Measurements from ENCODE around the gene CACNB4. TPM values are rescaled to one million over a fixed set of nuclear protein-coding genes. Genes with fewer than 3 reads are reported as not detected.

The CACNB4 gene
- total and polyA plus RNA-seq, 10 of the 15 experiments (the other 5 are each of a cell fraction or from before 2014, with no cell fraction given), result 2.0 to 21.6 (median 9.3) TPM

DNA sequence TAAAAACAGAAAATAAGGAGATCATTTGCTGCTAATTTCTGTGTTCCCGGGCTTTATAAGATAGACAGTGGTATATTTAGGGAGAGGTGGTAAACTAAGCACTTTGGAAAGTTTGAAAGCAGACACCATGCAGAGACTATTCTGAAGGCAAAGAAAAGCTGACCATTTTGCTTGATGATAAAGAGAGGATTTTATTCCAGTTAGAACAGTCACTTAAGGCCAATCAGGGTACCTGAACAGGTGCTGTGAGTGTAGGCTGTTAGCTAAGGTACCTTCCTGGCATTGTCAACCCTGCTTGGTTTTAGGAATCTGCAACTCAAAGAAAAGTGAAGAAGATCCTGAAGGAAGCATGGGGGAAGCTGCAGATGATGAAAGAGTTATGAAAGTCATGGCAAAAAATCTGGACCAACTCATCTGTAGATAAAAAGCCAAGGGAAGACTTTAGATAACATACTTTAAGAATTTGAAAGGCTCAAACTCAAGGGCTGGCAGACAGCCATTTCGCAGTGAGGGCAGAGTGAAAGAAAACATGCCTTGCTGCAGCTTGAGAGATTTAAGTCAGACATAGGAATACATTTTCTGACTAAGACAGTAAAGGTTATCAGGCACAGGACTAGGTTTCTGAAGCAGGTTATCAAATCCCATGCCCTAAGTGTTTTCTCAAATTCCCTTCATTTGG lies 190.5 kb downstream of the CACNB4 start (continued):
- TF ChIP-seq ZNF687 (IDR thresholded peaks at IDR 0.05) (no peak), NBN (IDR thresholded peaks at IDR 0.05) (no peak)

DNA sequence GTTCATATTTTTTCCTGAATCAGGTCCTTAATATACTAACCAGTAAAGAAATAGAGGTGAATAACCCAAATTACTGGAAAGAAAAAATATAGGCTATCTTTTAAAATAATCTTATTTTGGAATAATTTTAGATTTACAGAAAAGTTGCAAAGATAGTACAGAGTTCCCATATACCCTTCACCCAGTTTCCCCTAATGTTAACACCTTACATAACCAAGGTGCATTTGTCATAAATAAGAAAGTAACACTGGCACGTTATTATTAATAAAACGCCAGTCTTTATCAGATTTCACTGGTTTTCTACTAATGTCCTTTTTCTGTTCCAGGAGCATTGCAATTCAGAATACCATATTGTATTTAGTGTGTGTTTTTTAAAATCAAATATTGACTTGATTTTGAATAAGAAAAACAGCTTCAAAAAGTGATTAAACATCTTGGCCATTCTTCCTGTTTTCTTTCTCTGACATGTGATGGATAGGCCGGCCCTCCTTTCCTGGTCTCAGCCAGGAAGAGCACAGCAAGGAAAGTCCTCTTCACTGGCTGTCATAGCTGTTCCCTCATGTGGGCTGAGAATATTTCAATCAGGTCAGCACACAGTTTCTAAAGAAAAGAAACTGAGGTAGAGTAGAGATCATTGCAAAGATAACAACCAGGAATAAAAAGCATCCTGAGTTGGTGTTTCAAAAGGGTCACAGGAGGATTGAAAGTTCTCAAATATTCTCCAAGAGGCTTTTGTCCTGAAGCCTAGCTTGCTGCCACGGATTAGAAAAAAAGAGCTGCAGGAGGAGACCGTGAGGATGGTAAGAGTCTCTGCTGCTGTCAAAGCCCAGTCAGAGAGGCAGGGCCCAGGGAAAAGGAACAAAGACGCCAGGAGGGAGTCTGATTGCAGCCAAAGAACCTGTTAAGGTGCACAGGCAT lies 191.3 kb downstream of the CACNB4 start:
- TF ChIP-seq, protein P1, sequence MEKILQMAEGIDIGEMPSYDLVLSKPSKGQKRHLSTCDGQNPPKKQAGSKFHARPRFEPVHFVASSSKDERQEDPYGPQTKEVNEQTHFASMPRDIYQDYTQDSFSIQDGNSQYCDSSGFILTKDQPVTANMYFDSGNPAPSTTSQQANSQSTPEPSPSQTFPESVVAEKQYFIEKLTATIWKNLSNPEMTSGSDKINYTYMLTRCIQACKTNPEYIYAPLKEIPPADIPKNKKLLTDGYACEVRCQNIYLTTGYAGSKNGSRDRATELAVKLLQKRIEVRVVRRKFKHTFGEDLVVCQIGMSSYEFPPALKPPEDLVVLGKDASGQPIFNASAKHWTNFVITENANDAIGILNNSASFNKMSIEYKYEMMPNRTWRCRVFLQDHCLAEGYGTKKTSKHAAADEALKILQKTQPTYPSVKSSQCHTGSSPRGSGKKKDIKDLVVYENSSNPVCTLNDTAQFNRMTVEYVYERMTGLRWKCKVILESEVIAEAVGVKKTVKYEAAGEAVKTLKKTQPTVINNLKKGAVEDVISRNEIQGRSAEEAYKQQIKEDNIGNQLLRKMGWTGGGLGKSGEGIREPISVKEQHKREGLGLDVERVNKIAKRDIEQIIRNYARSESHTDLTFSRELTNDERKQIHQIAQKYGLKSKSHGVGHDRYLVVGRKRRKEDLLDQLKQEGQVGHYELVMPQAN (conservative IDR thresholded peaks at IDR 0.05), result no peak
- TF ChIP-seq TBL1XR1 (IDR thresholded peaks at IDR 0.05; ENCODE audit: low read depth, low read length) (no peak), IRF5 (IDR thresholded peaks at IDR 0.05; ENCODE audit: borderline replicate concordance) (no peak), TCF3 (IDR thresholded peaks at IDR 0.05; ENCODE audit: borderline replicate concordance, insufficient read depth, low read depth, low read length) (no peak), HDGF (IDR thresholded peaks at IDR 0.05) (no peak), ZBED1 (IDR thresholded peaks at IDR 0.05; ENCODE audit: borderline replicate concordance) (no peak)
- TF ChIP-seq, protein P2, sequence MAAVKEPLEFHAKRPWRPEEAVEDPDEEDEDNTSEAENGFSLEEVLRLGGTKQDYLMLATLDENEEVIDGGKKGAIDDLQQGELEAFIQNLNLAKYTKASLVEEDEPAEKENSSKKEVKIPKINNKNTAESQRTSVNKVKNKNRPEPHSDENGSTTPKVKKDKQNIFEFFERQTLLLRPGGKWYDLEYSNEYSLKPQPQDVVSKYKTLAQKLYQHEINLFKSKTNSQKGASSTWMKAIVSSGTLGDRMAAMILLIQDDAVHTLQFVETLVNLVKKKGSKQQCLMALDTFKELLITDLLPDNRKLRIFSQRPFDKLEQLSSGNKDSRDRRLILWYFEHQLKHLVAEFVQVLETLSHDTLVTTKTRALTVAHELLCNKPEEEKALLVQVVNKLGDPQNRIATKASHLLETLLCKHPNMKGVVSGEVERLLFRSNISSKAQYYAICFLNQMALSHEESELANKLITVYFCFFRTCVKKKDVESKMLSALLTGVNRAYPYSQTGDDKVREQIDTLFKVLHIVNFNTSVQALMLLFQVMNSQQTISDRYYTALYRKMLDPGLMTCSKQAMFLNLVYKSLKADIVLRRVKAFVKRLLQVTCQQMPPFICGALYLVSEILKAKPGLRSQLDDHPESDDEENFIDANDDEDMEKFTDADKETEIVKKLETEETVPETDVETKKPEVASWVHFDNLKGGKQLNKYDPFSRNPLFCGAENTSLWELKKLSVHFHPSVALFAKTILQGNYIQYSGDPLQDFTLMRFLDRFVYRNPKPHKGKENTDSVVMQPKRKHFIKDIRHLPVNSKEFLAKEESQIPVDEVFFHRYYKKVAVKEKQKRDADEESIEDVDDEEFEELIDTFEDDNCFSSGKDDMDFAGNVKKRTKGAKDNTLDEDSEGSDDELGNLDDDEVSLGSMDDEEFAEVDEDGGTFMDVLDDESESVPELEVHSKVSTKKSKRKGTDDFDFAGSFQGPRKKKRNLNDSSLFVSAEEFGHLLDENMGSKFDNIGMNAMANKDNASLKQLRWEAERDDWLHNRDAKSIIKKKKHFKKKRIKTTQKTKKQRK (IDR thresholded peaks at IDR 0.05; ENCODE audit: low read depth, low read length), result no peak
- H2AFZ ChIP-seq (ENCODE audit: control insufficient read depth, low read depth, low read length), result no peak overlapping the region
- intact Hi-C loops (cut with micrococcal nuclease; ENCODE audit: unreplicated experiment), result no loop called here
- H3K27ac ChIP-seq (ENCODE audit: control insufficient read depth, insufficient read depth), result no peak overlapping the region
- H3K4me3 ChIP-seq, result no peak overlapping the region
- no peaks in the 10 kb centered on the region for H3K9me3 ChIP-seq (replicated peaks; ENCODE audit: control insufficient read depth, insufficient read depth, low read length)
- H3K27me3 ChIP-seq (replicated peaks in 1 of 2; ENCODE audit: control insufficient read depth in 2 of 2, insufficient read depth in 2 of 2, low read length in 1 of 2), result no peaks in the 10 kb centered on the region
- H3K4me1 ChIP-seq (ENCODE audit: control insufficient read depth, insufficient read depth, low read length), result peaks cover 12% of the 10 kb centered on the region
- no peaks in the 10 kb centered on the region for H4K20me1 ChIP-seq (ENCODE audit: control insufficient read depth, insufficient read depth)
- FAIRE-seq (no peak), DNase-seq (ENCODE audit: low read depth, low spot score) (no peak), ATAC-seq (no peak)
- H3K9ac ChIP-seq (ENCODE audit: control insufficient read depth, insufficient read depth, low read length), result no peak overlapping the region; the same call in 1 of the 2 replicates
- BruUV-seq (replicated peaks), result no TSS peak
- WGBS (ENCODE audit: insufficient coverage, insufficient replicate concordance, low lambda C conversion rate, missing lambda C conversion rate), result 80% methylated on average over 6 of the region's 6 CpGs
- SMC1A ChIA-PET (ENCODE audit: uncharacterized antibody, unreplicated experiment), result interaction anchor here (1.0 to 1.4 kb wide), 2 partner anchors 51 to 77 kb away, joined by 3 read pairs; no protein-coding TSS in a partner anchor
- in situ Hi-C loops (cut with MboI), result no loop called here
- no peaks in the 10 kb centered on the region; the same call in 1 of the 2 replicates for H3K79me2 ChIP-seq (ENCODE audit: control insufficient read depth, insufficient read depth, low read length)
- H3K4me2 ChIP-seq (ENCODE audit: control insufficient read depth, insufficient read depth), result no peak overlapping the region
- H3K36me3 ChIP-seq (ENCODE audit: control insufficient read depth in 2 of 2, insufficient read depth in 2 of 2, low read length in 1 of 2), result no peaks in the 10 kb centered on the region
- CTCF ChIA-PET, result no interaction called here
- RAD21 ChIA-PET (ENCODE audit: unreplicated experiment), result no interaction called here
- POLR2A ChIA-PET, result no interaction called here
